Mesothelial cell of epicardium (in vitro differentiated cells): ENCODE results near the gene SMARCC2. TPM values are rescaled to one million over a fixed set of nuclear protein-coding genes. Genes with fewer than 3 reads are reported as not detected.
A peak's percentile ranks its signal among the peaks of the same experiment; 100 is the strongest.

Source experiments
- DNase-seq, 2 experiments: peaks; one replicate each; pipeline ENCODE4 v3.0.0; 2021; ENCODE audit warnings: low spot score in 2 of 2; ENCODE audit not compliant: unreplicated experiment in 2 of 2
- H3K27ac Mint-ChIP-seq: 2 replicates; pipeline ENCODE4 v1.8.0; 2021; ENCODE audit warnings: mixed read lengths
- H3K27me3 Mint-ChIP-seq: 2 replicates; pipeline ENCODE4 v1.8.0; 2021; ENCODE audit warnings: low read depth, mixed read lengths
- H3K36me3 Mint-ChIP-seq: 2 replicates; pipeline ENCODE4 v1.8.0; 2021; ENCODE audit warnings: mixed read lengths
- H3K4me1 Mint-ChIP-seq: 2 replicates; pipeline ENCODE4 v1.8.0; 2021; ENCODE audit warnings: mixed read lengths
- H3K4me3 Mint-ChIP-seq: 2 replicates; pipeline ENCODE4 v1.8.0; 2021; ENCODE audit warnings: mild to moderate bottlenecking, moderate library complexity, mixed read lengths
- H3K9me3 Mint-ChIP-seq: 2 replicates; pipeline ENCODE4 v1.8.0; 2021; ENCODE audit warnings: mixed read lengths
- total RNA-seq: library from RNA; stranded (reverse); gene quantifications from 3 replicates; pipeline ENCODE4 v1.2.1, GENCODE V29; 2021
- TF ChIP-seq, protein P1 (sequence below): fragments of 200-600 bp; sonication (generic); IDR thresholded peaks from one replicate; pipeline ENCODE4 v1.5.0; 2021; ENCODE audit warnings: antibody characterized with exemption; ENCODE audit not compliant: unreplicated experiment

Gene SMARCC2
- total RNA-seq, 1 donor from 2014 or later: 177 TPM

DNA sequence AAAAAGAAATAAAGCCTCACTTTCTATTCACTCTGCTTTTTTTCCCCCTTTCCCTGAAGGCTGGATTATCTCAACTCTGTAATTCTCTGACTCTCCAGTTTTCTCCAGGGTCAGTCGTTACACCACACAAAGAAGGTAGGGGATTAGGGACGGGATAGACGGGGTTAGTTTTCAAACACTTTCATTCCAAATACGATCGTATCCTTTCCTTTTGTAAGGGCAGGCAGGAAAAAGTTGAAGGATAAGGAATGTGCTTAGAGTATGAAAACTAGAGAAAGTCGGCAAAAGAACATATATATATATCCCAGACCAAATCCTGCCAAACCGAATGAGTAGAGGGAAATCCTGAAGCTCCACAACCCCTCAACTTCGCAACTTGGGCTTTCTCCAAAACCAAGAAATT, 61.8 kb downstream of the SMARCC2 start:
- H3K9me3 Mint-ChIP-seq: no peaks in the 10 kb centered on the region
- H3K27me3 Mint-ChIP-seq: no peaks in the 10 kb centered on the region
- peak overlapping the region; percentile 97 for H3K27ac Mint-ChIP-seq
- peak overlapping the region; percentile 95 for H3K4me3 Mint-ChIP-seq
- DNase-seq: no peak
- TF ChIP-seq, protein P1, sequence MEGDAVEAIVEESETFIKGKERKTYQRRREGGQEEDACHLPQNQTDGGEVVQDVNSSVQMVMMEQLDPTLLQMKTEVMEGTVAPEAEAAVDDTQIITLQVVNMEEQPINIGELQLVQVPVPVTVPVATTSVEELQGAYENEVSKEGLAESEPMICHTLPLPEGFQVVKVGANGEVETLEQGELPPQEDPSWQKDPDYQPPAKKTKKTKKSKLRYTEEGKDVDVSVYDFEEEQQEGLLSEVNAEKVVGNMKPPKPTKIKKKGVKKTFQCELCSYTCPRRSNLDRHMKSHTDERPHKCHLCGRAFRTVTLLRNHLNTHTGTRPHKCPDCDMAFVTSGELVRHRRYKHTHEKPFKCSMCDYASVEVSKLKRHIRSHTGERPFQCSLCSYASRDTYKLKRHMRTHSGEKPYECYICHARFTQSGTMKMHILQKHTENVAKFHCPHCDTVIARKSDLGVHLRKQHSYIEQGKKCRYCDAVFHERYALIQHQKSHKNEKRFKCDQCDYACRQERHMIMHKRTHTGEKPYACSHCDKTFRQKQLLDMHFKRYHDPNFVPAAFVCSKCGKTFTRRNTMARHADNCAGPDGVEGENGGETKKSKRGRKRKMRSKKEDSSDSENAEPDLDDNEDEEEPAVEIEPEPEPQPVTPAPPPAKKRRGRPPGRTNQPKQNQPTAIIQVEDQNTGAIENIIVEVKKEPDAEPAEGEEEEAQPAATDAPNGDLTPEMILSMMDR: no peak
- peaks cover 17% of the 10 kb centered on the region for H3K36me3 Mint-ChIP-seq
- H3K4me1 Mint-ChIP-seq: peaks cover 31% of the 10 kb centered on the region

DNA sequence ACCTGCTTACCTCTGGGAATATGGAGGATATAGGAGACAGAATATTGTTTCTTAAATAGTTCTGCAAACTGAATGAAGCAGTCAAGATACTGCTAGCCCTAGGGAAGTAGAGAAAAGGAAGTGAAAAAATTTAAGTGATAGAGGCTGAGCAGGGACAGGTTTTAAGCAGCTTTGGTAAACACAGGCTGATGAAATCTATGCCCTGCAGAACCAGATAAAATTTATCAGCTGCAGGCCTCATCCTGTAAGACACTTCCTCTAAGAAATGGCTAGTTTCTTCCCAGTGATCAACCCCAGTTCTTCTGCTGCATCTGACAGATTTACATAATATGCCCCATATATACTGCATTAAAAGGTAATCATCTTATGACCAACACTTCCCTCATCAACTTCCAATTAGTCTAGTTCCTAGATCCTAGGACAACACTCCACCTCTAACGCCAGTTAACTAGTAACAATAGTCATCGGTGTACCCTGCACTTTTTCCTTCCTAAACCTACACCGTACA, 62.5 kb downstream of the SMARCC2 start:
- H3K27me3 Mint-ChIP-seq: no peaks in the 10 kb centered on the region
- DNase-seq: no peak
- H3K36me3 Mint-ChIP-seq: peaks cover 10% of the 10 kb centered on the region
- H3K9me3 Mint-ChIP-seq: no peaks in the 10 kb centered on the region
- H3K27ac Mint-ChIP-seq: peak overlapping the region; percentile 97
- H3K4me3 Mint-ChIP-seq: peak overlapping the region; percentile 95
- TF ChIP-seq, protein P1: no peak
- peaks cover 31% of the 10 kb centered on the region for H3K4me1 Mint-ChIP-seq

DNA sequence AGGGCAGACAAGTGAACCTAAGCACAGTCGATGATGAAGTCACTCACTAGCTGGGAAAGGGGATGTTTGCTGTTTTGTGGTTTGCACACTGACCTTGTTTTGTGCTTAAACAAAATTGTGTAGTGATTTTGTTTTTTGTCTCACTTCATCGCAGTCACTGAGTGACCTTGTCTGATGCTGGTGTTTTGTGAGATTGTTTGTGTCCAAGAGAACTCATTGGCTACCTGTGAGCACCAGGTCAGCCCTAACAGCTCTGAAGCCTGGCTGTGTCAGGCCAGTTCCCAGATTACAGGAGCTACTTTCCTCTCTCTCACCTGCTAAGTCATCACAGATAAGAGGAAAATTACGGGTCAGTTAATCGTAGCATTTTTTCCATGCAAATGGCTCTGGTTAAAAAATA, 65.2 kb downstream of the SMARCC2 start:
- H3K4me3 Mint-ChIP-seq: no peak overlapping the region
- H3K4me1 Mint-ChIP-seq: peaks cover 27% of the 10 kb centered on the region
- peak overlapping the region; percentile 18 for H3K27ac Mint-ChIP-seq
- H3K36me3 Mint-ChIP-seq: no peaks in the 10 kb centered on the region
- H3K9me3 Mint-ChIP-seq: no peaks in the 10 kb centered on the region
- DNase-seq: no peak
- TF ChIP-seq, protein P1: no peak
- no peaks in the 10 kb centered on the region for H3K27me3 Mint-ChIP-seq

DNA sequence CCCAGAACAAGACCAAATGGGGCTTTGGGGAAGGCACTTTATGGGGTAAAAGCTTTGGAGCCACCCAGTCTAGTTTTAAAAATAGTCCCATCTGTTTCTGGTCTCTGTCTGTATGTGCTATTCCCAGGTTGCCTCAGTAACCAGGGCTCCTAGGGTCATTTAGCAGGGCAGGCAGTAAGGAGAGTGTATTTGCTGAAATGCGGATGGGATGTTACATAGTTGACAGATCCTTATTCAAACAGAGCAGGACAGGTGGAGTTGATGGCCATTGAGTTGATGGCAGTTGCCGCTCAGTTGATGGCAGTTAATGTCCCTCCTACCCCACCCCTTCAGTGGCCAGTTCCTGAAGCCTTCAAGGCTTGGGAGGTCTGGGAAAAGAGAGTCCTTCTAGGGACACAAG, 66.6 kb downstream of the SMARCC2 start:
- H3K27me3 Mint-ChIP-seq: no peaks in the 10 kb centered on the region
- H3K36me3 Mint-ChIP-seq: peaks cover 2% of the 10 kb centered on the region
- H3K4me3 Mint-ChIP-seq: no peak overlapping the region
- no peak for DNase-seq
- no peaks in the 10 kb centered on the region for H3K9me3 Mint-ChIP-seq
- H3K4me1 Mint-ChIP-seq: peaks cover 40% of the 10 kb centered on the region
- TF ChIP-seq, protein P1: no peak
- no peak overlapping the region for H3K27ac Mint-ChIP-seq

DNA sequence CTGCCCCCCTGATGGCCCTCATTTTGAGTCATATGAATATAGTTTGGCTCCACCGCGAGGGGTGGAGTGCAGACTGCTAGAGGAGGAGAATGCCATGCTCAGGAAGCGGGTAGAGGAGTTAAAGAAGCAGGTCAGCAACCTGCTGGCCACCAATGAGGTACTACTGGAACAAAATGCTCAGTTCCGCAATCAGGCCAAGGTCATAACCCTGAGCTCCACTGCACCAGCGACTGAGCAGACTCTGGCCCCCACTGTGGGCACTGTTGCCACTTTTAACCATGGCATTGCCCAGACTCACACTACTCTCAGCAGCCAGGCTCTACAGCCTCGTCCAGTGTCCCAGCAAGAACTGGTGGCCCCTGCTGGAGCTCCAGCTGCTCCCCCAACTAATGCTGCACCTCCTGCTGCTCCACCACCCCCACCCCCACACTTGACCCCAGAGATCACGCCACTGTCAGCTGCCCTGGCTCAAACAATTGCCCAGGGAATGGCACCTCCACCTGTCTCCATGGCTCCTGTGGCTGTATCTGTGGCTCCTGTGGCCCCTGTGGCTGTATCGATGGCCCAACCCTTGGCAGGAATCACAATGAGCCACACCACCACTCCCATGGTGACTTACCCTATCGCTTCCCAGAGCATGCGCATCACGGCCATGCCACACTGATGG, 67.9 kb downstream of the SMARCC2 start:
- no peaks in the 10 kb centered on the region for H3K9me3 Mint-ChIP-seq
- H3K36me3 Mint-ChIP-seq: peaks cover 2% of the 10 kb centered on the region
- TF ChIP-seq, protein P1: no peak

More for the DNA sequence above, 67.9 kb downstream of the SMARCC2 start:
- no peaks in the 10 kb centered on the region for H3K27me3 Mint-ChIP-seq
- no peak for DNase-seq
- H3K4me3 Mint-ChIP-seq: no peak overlapping the region
- peaks cover 29% of the 10 kb centered on the region for H3K4me1 Mint-ChIP-seq
- no peak overlapping the region for H3K27ac Mint-ChIP-seq
